NCI-H128 (cell line): Measurements from ENCODE around the gene KIF1B.

Source experiments
- DNase-seq: peaks from one replicate; lab custom pipeline; 2025; ENCODE audit not compliant: unreplicated experiment; lab: John Stamatoyannopoulos, UW

Gene KIF1B, protein sequence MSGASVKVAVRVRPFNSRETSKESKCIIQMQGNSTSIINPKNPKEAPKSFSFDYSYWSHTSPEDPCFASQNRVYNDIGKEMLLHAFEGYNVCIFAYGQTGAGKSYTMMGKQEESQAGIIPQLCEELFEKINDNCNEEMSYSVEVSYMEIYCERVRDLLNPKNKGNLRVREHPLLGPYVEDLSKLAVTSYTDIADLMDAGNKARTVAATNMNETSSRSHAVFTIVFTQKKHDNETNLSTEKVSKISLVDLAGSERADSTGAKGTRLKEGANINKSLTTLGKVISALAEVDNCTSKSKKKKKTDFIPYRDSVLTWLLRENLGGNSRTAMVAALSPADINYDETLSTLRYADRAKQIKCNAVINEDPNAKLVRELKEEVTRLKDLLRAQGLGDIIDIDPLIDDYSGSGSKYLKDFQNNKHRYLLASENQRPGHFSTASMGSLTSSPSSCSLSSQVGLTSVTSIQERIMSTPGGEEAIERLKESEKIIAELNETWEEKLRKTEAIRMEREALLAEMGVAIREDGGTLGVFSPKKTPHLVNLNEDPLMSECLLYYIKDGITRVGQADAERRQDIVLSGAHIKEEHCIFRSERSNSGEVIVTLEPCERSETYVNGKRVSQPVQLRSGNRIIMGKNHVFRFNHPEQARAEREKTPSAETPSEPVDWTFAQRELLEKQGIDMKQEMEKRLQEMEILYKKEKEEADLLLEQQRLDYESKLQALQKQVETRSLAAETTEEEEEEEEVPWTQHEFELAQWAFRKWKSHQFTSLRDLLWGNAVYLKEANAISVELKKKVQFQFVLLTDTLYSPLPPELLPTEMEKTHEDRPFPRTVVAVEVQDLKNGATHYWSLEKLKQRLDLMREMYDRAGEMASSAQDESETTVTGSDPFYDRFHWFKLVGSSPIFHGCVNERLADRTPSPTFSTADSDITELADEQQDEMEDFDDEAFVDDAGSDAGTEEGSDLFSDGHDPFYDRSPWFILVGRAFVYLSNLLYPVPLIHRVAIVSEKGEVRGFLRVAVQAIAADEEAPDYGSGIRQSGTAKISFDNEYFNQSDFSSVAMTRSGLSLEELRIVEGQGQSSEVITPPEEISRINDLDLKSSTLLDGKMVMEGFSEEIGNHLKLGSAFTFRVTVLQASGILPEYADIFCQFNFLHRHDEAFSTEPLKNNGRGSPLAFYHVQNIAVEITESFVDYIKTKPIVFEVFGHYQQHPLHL (N-terminal part only)

DNA sequence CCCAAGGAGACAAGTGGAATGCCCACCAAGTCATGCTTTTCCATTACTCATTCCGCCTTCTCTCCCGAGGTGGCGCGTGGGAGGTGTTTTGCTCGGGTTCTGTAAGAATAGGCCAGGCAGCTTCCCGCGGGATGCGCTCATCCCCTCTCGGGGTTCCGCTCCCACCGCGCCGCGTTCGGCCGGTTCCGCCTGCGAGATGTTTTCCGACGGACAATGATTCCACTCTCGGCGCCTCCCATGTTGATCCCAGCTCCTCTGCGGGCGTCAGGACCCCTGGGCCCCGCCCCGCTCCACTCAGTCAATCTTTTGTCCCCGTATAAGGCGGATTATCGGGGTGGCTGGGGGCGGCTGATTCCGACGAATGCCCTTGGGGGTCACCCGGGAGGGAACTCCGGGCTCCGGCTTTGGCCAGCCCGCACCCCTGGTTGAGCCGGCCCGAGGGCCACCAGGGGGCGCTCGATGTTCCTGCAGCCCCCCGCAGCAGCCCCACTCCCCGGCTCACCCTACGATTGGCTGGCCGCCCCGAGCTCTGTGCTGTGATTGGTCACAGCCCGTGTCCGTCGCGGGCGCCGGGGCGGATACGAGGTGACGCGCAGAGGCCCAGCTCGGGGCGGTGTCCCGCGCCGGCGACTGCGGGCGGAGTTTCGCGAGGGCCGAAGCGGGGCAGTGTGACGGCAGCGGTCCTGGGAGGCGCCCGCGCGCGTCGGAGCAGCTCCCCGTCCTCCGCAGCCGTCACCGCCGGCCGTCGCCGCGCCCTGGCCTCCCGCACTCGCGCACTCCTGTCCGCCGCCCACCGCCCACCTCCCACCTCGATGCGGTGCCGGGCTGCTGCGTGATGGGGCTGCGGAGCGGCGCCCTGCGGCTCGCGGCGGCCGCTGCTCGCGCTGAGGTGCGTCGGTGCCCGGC, at the start of gene KIF1B:
Gene KIF1B (plus strand): TSS at position 666 of the 906 bp plus-strand sequence. CDS start 21,759 bp downstream, outside the sequence.
- peak; percentile 96 for DNase-seq

DNA sequence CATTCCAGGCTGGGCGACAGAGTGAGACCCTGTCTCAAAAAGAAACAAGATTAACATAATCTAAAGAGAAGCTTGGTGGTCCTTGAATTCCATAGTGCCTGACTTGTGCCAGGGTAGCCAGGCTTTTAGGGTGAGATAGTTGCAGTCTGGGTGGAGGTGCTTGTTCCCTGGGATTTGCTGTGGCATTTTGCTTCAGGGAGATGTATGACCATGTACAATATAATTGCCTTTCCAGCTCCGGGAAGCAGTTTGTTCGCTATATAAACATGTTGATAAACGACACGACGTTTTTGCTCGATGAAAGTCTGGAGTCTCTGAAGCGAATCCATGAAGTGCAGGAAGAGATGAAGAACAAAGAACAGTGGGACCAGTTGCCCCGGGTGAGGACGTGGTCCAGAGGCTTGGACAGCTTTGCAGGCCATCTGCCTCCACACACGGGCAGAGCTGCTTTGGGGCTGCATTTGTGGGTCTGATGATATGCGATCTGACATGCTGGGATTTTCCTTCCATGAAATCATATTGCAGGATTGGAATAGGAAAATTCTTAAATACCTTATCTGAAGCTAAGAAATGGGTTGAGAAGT, 49.4 kb upstream of the KIF1B start:
- no peak for DNase-seq

DNA sequence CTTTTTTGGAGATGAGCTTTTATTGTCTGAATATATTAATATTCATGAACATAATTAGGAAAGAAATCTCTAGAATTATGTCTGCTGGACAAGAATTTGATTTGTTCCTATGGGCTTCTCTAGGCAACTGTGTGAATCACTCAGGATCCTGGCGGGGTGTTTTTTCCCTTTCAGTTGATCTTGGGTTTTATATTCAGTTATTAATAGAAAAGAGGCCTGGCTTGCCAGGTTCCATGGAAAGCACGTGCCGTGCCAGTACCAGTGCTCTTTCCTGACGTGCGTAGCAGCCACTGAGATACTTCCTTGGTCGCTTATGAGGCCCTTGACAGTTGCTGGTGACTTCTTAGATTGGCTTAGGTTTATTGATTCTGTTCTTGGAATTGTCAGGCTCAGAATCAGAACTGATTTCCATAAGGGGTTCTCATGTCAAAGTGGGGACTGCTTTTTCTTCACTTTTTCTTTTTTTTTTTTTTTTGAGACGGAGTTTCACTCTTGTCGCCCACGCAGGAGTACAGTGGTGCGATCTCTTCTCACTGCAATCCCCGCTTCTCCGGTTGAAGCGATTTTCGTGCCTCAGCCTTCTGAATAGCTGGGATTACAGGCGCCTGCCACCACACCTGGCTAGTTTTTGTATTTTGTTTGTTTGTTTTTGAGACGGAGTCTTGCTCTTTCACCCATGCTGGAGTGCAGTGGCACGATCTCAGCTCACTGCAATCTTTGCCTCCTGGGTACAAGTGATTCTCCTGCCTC, 48.7 kb upstream of the KIF1B start:
- DNase-seq = no peak

DNA sequence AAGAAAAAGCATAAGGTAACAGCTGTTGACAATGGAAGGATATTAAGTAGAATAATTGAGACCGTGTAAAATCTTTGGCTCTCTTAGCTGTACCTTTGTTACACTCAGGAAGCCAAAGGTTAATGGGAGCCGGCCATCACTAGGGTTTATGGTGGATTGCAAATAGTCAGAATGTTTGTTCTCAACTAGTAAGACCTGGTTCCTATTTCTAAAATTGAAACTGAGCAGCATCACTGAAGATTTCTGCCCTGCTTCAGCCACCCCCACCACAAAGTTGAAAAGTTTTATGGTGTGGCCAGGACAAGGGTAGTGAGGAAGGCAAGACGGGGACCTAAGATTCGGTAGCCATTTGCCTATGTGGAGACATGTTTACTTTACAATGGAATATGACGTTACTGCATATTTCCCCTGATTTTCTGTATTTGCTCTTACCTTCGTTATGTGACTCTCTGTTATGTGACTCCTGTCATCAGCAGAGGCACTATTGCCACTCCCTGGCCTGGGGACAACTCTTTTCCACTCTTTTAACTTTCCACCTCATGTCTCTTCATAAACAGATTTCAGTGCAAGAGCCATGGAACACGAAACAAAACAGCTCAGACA, 41.4 kb upstream of the KIF1B start:
- no peak for DNase-seq

DNA sequence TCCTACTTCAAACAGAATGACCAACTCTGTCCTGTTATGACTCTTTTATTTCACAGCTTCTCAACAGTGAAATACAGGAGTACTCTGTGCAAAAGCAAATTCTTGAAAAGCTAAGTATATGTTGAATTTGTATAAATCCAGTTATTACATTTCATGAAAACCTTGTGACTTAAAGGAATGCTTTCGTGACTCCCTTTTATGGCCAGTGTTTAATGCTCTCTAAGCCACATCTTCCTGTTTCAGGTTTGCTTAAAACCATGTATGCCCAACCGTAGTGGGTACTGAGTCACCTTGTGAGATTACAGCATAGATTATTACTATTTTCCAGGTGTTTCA, 40.2 kb upstream of the KIF1B start:
- no peak for DNase-seq

DNA sequence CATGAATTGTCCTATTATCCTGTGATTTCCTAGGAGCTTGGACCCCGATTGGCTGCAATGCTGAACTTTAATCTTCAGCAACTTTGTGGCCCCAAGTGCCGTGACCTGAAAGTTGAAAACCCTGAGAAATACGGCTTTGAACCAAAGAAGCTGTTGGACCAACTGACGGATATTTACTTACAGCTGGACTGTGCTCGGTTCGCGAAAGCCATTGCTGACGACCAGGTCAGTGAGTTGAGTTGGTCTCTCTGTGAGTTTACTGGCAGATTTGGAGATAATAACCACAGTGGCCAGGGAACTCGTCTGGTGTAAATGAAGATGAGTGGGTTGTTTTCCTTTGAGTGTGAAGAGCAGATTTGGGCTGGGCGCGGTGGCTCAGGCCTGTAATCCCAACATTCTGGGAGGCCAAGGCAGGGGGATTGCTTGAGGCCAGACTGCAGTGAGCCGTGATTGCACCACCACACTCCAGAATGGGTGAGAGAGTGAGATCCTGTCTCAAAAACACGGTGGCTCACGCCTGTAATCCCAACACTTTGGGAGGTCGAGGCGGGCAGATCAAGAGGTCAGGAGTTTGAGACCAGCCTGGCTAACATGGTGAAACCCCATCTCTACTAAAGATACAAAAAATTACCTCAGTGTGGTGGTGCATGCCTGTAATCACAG, 39.1 kb upstream of the KIF1B start:
- no peak for DNase-seq

GRCh38 chr1:10171995-10172669, 38.2 kb upstream of the KIF1B start:
- no peak for DNase-seq

DNA sequence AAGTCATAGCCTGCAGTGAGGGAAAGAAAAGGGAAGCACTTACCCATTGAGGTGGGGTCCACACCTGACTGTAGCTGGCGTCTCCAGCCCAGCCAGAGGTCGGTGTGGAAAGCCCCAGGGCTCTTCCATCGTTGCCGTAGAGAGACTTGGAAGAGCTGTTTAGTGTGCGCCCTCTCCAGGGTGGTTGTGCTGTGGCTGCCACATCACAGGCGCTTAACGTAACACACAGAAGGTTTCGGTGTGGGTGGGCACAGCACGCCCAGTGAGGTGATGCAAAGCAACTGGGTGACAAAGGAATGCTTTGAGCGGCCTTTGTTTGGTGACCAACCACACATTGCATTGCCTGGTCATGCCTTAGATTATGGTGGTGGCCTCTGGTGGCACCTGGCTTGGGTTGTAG, 36.8 kb upstream of the KIF1B start:
- DNase-seq = no peak

GRCh38 chr1:10177876-10178275, 32.5 kb upstream of the KIF1B start:
- no peak for DNase-seq

DNA sequence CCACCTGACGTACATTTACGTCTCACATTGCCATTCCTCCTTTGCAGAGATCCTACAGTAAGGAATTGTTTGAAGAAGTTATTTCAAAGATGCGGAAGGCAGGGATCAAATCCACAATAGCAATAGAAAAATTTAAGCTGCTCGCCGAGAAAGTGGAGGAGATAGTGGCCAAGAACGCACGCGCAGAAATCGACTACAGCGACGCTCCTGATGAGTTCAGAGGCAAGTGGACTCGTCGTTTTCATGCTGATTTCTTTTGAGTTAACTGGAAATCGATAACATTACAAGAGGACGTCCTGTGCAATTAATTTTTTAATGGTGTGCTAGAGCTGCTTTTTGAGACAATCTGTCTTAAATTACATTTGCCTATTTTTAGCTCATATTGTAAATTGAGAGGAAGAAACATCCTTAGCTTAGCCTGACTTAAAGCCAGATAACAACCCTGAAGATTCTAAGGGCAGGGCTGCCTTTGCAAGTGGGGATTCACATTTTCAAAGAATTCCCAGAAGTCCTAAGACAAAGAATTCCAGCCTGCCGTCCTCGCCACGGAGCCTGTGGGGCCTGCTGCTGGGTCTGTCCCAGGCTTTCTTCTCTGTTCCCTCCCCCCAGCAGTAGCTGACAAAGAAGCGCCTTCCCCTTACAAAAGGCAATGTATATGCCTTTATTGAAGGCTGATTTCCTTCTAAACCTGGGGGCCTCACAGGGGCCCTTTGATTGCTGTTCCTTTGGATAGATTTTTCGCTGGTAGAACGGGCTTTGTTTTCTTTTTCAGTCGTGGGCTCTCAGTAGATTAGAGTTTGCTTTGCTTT, 31.6 kb upstream of the KIF1B start:
- no peak for DNase-seq

- DNase-seq = no peak
Measured at GRCh38 chr1:10179406-10180091, 30.8 kb upstream of the KIF1B start.

DNA sequence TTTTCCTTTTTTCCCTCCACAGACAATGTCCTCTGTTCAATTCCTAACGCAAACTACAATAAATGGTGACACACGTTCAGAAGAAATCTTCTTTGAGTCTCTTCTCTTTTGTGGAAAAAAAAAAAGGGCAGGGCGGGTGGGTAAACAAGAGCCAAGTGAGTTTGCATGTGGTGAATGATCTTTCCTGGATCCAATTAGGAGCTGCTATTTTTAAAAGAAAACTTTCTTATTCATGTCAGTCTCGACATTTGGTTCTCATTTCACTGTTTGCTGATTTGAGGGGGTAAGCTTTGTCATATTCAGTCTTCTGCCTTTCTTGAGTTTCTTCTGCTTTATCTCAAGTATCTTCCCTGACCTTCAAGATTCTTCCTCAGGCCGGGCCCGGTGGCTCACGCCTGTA, 29.2 kb upstream of the KIF1B start:
- no peak for DNase-seq

- DNase-seq = no peak
Measured at GRCh38 chr1:10185759-10186158, 24.6 kb upstream of the KIF1B start.

DNA sequence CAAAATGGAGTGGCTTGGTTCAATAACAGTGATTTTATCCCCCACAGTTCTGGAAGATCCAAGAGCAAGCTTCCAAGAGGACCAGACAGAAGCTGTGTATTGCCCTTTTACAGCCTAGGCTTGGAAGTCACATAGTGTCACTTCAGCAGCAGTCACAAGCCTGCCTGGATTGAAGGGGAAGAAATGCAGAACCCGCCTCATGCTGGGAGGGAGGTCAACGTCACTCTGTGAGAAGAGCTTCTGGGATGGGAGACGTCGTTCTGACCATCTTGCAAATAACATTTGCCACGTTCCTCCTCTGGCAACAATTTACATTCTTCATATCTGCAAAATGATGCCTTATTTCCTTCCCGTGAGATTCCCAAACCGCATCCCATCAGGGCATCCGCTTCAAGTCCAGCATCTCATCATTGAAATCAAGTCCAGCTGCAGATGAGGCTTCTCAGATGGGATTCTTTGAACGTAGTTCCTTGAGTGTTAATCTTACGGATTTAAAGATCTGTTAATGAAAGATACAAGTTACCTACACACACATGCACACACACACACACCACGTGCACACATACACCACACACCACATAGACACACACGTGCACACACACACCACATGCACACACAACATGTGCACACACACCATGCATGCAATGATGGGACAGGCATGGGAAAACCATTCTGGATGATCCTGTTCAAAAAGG, 23.9 kb upstream of the KIF1B start:
- DNase-seq = no peak

DNA sequence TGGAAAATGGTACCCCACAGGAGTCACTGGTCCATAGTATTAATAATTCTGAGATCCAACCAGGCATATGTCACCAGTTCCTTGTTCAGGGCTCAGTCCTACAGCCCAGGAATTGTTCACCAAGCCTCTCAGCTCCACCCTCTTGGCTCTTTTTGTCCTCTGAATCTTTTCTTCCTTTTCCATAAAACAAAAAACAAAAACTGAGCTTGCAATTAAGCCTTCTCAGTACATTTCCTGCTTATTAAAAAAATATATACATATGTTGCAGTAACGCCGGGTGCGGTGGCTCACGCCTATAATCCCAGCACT, 23.4 kb upstream of the KIF1B start:
- DNase-seq = no peak

- no peak for DNase-seq
Measured at GRCh38 chr1:10188133-10188650, 22.2 kb upstream of the KIF1B start.
